ENCODE data around the gene LUM.

DNA sequence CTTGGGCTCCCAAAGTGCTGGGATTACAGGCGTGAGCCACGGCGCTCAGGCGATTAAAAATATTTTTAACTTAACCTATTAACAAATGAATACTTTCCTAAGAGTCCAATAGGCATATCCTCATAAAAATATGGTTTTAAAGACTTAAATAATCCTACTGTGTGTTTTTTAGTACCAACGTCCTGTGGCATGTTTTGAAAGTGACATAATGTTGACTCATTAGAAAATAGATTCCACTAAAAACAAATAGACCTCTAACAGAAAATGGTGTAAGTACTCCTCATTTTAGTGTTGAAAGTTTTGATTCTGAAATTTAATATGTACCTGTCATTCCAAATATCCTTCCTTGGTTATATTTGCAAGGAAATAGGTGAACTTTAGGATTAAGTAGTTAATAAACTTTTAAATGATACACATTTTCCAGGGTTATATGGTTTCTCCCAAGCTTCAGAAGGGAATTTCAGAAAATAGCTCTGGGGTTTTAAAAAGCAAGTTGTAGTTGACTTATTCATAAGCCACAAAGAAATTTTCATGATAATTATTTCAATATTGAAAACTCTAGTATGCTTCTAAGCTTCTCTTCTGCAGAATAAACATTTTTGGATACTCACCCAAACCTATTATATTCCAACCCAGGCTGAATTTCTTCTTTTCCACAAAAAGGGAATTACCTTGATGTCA is 12.1 kb upstream of the LUM start:
- no peak for TF ChIP-seq EP300 (IDR thresholded peaks at IDR 0.05)
- TF ChIP-seq RAD21 (conservative IDR thresholded peaks at IDR 0.05 in 1 of 2, IDR thresholded peaks at IDR 0.05 in 1 of 2) = no peak
- no peak for TF ChIP-seq POLR2A (IDR thresholded peaks at IDR 0.05; ENCODE audit: low read length)
- TF ChIP-seq, protein P1, sequence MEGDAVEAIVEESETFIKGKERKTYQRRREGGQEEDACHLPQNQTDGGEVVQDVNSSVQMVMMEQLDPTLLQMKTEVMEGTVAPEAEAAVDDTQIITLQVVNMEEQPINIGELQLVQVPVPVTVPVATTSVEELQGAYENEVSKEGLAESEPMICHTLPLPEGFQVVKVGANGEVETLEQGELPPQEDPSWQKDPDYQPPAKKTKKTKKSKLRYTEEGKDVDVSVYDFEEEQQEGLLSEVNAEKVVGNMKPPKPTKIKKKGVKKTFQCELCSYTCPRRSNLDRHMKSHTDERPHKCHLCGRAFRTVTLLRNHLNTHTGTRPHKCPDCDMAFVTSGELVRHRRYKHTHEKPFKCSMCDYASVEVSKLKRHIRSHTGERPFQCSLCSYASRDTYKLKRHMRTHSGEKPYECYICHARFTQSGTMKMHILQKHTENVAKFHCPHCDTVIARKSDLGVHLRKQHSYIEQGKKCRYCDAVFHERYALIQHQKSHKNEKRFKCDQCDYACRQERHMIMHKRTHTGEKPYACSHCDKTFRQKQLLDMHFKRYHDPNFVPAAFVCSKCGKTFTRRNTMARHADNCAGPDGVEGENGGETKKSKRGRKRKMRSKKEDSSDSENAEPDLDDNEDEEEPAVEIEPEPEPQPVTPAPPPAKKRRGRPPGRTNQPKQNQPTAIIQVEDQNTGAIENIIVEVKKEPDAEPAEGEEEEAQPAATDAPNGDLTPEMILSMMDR (IDR thresholded peaks at IDR 0.05) = no peak
